ENCODE results near the gene CACFD1. TPM values are rescaled to one million over a fixed set of nuclear protein-coding genes. Genes with fewer than 3 reads are reported as not detected.

Gene CACFD1
- total and polyA plus RNA-seq, 2 of the 13 experiments (the other 11 are each of a cell fraction or from before 2014, with no cell fraction given): 13.8 to 14.6 TPM

- TF ChIP-seq HIVEP1 (CRISPR knock-in tag; IDR thresholded peaks at IDR 0.05): 0 out of 2 replicates have a peak, but pooled peaks have one; percentile 49
- TF ChIP-seq ZNF101 (CRISPR knock-in tag; IDR thresholded peaks at IDR 0.05; ENCODE audit: borderline replicate concordance, low read depth): no peak
- TF ChIP-seq ZNF7 (CRISPR knock-in tag; IDR thresholded peaks at IDR 0.05): no peak
- TF ChIP-seq IRF9 (CRISPR knock-in tag; IDR thresholded peaks at IDR 0.05; ENCODE audit: borderline replicate concordance): 0 out of 2 replicates have a peak, but pooled peaks have one; percentile 11
- peak; percentile 10; the same call in 1 of the 2 replicates for TF ChIP-seq CTCF (CRISPR knock-in tag; IDR thresholded peaks at IDR 0.05)
- 0 out of 2 replicates have a peak, but pooled peaks have one; percentile 15 for TF ChIP-seq ZNF264 (CRISPR knock-in tag; IDR thresholded peaks at IDR 0.05)
- no peak for TF ChIP-seq RELA (CRISPR knock-in tag; IDR thresholded peaks at IDR 0.05)
- no peak for TF ChIP-seq STAG1 (CRISPR knock-in tag; IDR thresholded peaks at IDR 0.05)
- 0 out of 2 replicates have a peak, but pooled peaks have one; percentile 56 for TF ChIP-seq ZNF333 (CRISPR knock-in tag; IDR thresholded peaks at IDR 0.05; ENCODE audit: borderline replicate concordance)
- TF ChIP-seq MNT (IDR thresholded peaks at IDR 0.05): peak; percentile 59
- TF ChIP-seq ATF7-NPFF (CRISPR knock-in tag; IDR thresholded peaks at IDR 0.05; ENCODE audit: low read depth): peak; percentile 60; the same call in 1 of the 2 replicates
- 0 out of 2 replicates have a peak, but pooled peaks have one; percentile 15 for TF ChIP-seq SRY (CRISPR knock-in tag; IDR thresholded peaks at IDR 0.05)
- TF ChIP-seq ZNF281 (CRISPR knock-in tag; IDR thresholded peaks at IDR 0.05; ENCODE audit: borderline replicate concordance): no peak
- no peak for TF ChIP-seq ZNF75D (CRISPR knock-in tag; IDR thresholded peaks at IDR 0.05; ENCODE audit: borderline replicate concordance)
- TF ChIP-seq ARHGAP35 (CRISPR knock-in tag; IDR thresholded peaks at IDR 0.05; ENCODE audit: borderline replicate concordance): no peak
- no peak for TF ChIP-seq CERS6 (CRISPR knock-in tag; IDR thresholded peaks at IDR 0.05)
- peak; percentile 58; the same call in 1 of the 2 replicates for TF ChIP-seq DRAP1 (CRISPR knock-in tag; IDR thresholded peaks at IDR 0.05)
- TF ChIP-seq ZFY (CRISPR knock-in tag; IDR thresholded peaks at IDR 0.05): peak; percentile 70; the same call in 1 of the 2 replicates
These were observed 812 bp downstream of the CACFD1 start (continued) for GRCh38 chr9:133460405-133461175.

Data from HepG2 (cell line).